Astrocyte of the cerebellum (primary cell): ENCODE measurements around the gene CAPN6.

Experiments used
- DNase-seq: peaks from one replicate; pipeline ENCODE4 v3.0.0-alpha.2; 2011; ENCODE audit warnings: low read depth
- H3K4me3 ChIP-seq: 2 replicates; pipeline ENCODE4 v1.5.1; 2011; ENCODE audit warnings: mild to moderate bottlenecking, low read depth, low read length, moderate library complexity
- CTCF ChIP-seq: IDR thresholded peaks from 2 replicates; pipeline ENCODE4 v1.5.1; 2012; ENCODE audit warnings: low read length, low read depth, moderate library complexity, mild to moderate bottlenecking; ENCODE audit errors: missing control alignments
- in situ Hi-C: cut with HindIII; loops from 2 replicates; pipeline ENCODE4 v1.10.0; 2017; ENCODE audit warnings: low sequenced_read_pairs

Gene CAPN6

GRCh38 chrX:111216293-111216801, 53.9 kb downstream of the CAPN6 start:
- in situ Hi-C loops = no loop called here
- DNase-seq = no peak
- no peak overlapping the region for H3K4me3 ChIP-seq
- no peak for TF ChIP-seq CTCF

- no peak for TF ChIP-seq CTCF
- no peak for DNase-seq
- no peak overlapping the region for H3K4me3 ChIP-seq
- in situ Hi-C loops = no loop called here
These were observed 62.4 kb downstream of the CAPN6 start for GRCh38 chrX:111207851-111208250.

GRCh38 chrX:111200327-111200726, 70.0 kb downstream of the CAPN6 start:
- no peak for TF ChIP-seq CTCF
- in situ Hi-C loops = no loop called here
- no peak overlapping the region for H3K4me3 ChIP-seq
- DNase-seq = no peak

- no peak for TF ChIP-seq CTCF
- in situ Hi-C loops = no loop called here
- no peak for DNase-seq
- H3K4me3 ChIP-seq = no peak overlapping the region
These were observed 70.8 kb downstream of the CAPN6 start for GRCh38 chrX:111199505-111199904.
